Cardiac muscle cell (in vitro differentiated cells and primary cell): ENCODE results near the gene BBS7. TPM values are rescaled to one million over a fixed set of nuclear protein-coding genes. Genes with fewer than 3 reads are reported as not detected.

ENCODE experiments used
- DNase-seq, 2 donors: peaks; one replicate each; pipeline versions ENCODE4 v3.0.0 to v3.0.0-alpha.2; 2010 to 2017; ENCODE audit warnings: low read depth in 1 of 2, low spot score in 1 of 2
- H3K27ac ChIP-seq: fragments of 200-600 bp; sonication (generic); 2 replicates; pipeline ENCODE4 v1.5.1; 2016
- H3K27me3 ChIP-seq: fragments of 200-600 bp; sonication (generic); 2 replicates; pipeline ENCODE4 v1.6.0; 2016; ENCODE audit warnings: control low read depth
- H3K36me3 ChIP-seq: fragments of 200-600 bp; sonication (generic); 2 replicates; pipeline ENCODE4 v1.5.1; 2016; ENCODE audit warnings: control low read depth
- H3K4me1 ChIP-seq: fragments of 200-600 bp; sonication (generic); 2 replicates; pipeline ENCODE4 v1.8.1; 2017; ENCODE audit warnings: low read depth, mild to moderate bottlenecking, mixed run types
- H3K4me3 ChIP-seq: fragments of 200-600 bp; sonication (generic); 2 replicates; pipeline ENCODE4 v1.5.1; 2016; ENCODE audit warnings: mild to moderate bottlenecking
- H3K9me3 ChIP-seq: fragments of 200-600 bp; sonication (generic); 2 replicates; pipeline ENCODE4 v1.5.1; 2017; ENCODE audit warnings: low read depth, mild to moderate bottlenecking, control low read depth
- CTCF ChIP-seq: IDR thresholded peaks from 2 replicates; pipeline ENCODE4 v1.5.1; 2012; ENCODE audit warnings: low read depth, mild to moderate bottlenecking, low read length
- polyA plus RNA-seq: library from polyadenylated mRNA; unstranded; fragments of >200 nt; fragmentation: Nextera tagmentation; extraction: Ambion mirVana; gene quantifications from 2 replicates; pipeline ENCODE4 v1.2.1, GENCODE V29; 2016
- total RNA-seq: library from RNA; depleted of rRNA; stranded (reverse); fragments of >200 nt; gene quantifications from 2 replicates; pipeline ENCODE4 v1.2.3, GENCODE V29; 2016

Gene BBS7
- total and polyA plus RNA-seq, 2 experiments from 2014 or later, result 12.9 to 22.7 TPM

- no peak for DNase-seq
- no peaks in the 10 kb centered on the region for H3K27me3 ChIP-seq
- no peak overlapping the region for H3K4me3 ChIP-seq
- TF ChIP-seq CTCF, result no peak
- H3K9me3 ChIP-seq, result no peaks in the 10 kb centered on the region
- H3K36me3 ChIP-seq, result peaks cover 22% of the 10 kb centered on the region
- H3K4me1 ChIP-seq, result no peaks in the 10 kb centered on the region
- no peak overlapping the region for H3K27ac ChIP-seq
These were observed 40.8 kb downstream of the BBS7 start for GRCh38 chr4:121829511-121829910.

GRCh38 chr4:121827853-121828252 lies 42.4 kb downstream of the BBS7 start:
- H3K27ac ChIP-seq, result no peak overlapping the region
- no peak overlapping the region for H3K4me3 ChIP-seq
- H3K9me3 ChIP-seq, result no peaks in the 10 kb centered on the region
- TF ChIP-seq CTCF, result no peak
- peaks cover 16% of the 10 kb centered on the region for H3K36me3 ChIP-seq
- peak in 1 of 2 donors; percentile 11 for DNase-seq
- H3K27me3 ChIP-seq, result no peaks in the 10 kb centered on the region
- peaks cover 1% of the 10 kb centered on the region for H3K4me1 ChIP-seq

DNA sequence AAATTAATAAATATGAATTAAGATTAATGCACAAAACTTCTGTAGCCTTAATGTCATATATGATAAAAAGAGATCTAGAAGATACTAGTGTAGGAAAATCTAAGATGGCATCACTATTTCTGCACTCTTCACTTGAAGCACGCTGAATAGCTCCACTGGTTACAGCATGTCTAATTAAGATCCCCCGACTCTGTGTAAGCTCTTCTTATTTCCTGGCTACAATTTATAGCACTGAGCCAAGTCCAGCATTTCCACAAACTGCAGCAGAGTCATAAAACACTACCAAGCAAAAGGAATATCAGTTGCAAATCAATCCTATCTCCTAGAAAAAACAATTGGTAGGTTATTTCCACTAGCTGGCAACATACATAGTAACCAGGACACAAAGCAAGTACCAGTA lies 45.3 kb downstream of the BBS7 start:
- DNase-seq, result no peak
- no peak overlapping the region for H3K27ac ChIP-seq
- H3K9me3 ChIP-seq, result no peaks in the 10 kb centered on the region
- no peaks in the 10 kb centered on the region for H3K27me3 ChIP-seq
- no peak overlapping the region for H3K4me3 ChIP-seq
- TF ChIP-seq CTCF, result no peak
- peaks cover 17% of the 10 kb centered on the region for H3K36me3 ChIP-seq
- H3K4me1 ChIP-seq, result peaks cover 9% of the 10 kb centered on the region

DNA sequence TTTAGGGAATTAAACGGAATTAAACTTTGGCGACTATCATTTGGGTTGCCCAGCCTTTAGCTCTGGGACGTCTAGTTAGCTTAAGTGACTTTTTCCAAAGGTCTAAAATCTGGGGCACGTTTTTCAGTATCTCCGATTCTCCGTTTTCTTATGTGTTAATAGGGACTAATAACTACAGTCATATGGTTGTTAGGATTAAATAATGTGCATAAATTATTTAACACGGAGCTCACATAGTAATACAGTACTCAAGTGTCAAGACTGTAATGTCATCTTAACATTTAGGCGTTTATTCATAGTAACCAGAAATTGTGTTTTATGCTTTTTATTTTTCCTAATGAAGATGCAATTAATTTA lies 46.1 kb downstream of the BBS7 start:
- H3K36me3 ChIP-seq, result peaks cover 22% of the 10 kb centered on the region
- no peak for TF ChIP-seq CTCF
- H3K27ac ChIP-seq, result peak overlapping the region; percentile 74
- peak overlapping the region; percentile 92 for H3K4me3 ChIP-seq
- H3K27me3 ChIP-seq, result no peaks in the 10 kb centered on the region
- H3K9me3 ChIP-seq, result no peaks in the 10 kb centered on the region
- DNase-seq, result no peak
- peaks cover 9% of the 10 kb centered on the region for H3K4me1 ChIP-seq

DNA sequence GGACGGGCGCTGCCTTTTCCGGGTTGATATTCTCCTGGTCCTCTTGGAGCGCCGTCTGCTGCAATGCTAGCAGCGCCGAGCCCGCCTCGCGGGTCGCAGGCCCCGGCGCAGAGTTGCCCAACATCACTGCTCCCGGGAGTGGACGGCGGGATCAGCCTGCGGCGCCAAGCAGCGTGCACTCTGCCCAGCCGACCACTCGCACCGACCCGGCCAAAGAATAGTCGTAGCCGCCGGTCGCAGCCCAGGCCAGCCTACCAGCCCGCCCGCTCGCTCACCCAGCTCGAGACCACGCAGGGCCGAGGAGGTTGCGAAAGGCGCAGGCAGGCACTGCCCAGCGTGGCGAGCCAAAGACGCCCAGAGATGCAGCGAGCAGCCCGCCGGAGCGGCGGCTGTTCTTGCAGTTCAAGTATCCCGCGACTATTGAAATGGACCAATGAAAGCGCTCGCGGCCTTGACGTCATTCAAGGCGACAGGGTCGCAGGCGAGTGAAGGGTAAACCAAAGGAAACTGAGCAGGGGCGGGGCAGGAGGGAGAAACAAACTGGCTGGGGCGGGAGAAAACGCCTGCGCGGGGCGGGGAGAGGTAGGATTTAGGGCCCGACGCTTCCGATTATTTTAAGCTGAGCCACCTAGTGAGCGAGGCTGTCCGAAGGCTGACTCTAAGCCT lies 46.6 kb downstream of the BBS7 start, which contains the start of gene CCNA2:
Gene CCNA2 (minus strand): TSS at position 379 of the 666 bp plus-strand sequence. CDS start 255 bp downstream, at position 124.
- peak; percentile 97 to 98 for DNase-seq

More for the DNA sequence above, 46.6 kb downstream of the BBS7 start, which contains the start of gene CCNA2:
- TF ChIP-seq CTCF, result no peak
- Histone ChIP-seq H3K9me3 (no peaks in the 10 kb centered on the region), H3K27ac (peak within 1 kb of the TSS; percentile 74), H3K36me3 (peaks cover 27% of the 10 kb centered on the region), H3K4me3 (peak within 1 kb of the TSS; percentile 92), H3K27me3 (no peaks in the 10 kb centered on the region), H3K4me1 (peaks cover 9% of the 10 kb centered on the region)
